ENCODE data around the gene SFR1. TPM values are rescaled to one million over a fixed set of nuclear protein-coding genes. Genes with fewer than 3 reads are reported as not detected.

The SFR1 gene
- total RNA-seq, 1 donor from 2014 or later = 11.6 TPM

DNA sequence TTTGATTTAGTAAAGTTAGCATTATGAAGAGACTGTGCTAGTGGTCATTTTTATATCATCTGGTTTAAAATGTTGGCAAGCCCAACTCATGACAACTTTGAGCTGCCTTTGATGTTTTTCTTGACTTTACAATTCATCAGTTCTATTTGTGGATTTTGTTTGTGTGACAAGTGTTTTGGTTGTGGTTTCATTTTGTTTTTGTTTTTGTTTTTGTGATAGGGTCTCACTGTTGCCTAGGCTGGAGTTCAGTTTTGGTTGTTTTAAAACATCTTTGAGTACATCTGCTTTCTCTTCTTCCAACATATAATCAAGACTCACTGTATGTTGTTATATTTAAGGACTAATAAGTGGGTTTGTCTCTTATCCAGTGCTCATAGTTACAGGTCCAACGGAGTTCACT is 17.6 kb upstream of the SFR1 start:
- intact Hi-C loops (cut with micrococcal nuclease) = no loop called here

DNA sequence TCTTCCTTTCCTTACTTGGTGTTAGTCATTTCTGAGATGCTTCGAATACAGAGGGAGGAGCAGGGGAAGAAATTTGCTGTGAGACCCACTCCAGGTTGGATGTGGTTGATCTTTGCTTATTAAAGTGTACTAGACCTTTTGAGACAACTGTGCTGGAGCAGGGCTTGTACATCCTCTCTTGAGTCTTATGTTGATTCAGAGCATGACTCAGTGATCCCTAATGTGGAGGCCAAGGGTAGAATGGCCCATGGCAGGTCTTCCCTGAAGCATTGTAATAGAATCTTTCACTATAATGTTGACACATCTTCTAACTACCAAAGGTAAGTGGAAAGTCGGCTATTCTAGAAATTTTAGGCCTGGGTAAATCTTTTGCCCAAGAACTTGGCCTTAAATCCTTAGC is 17.0 kb upstream of the SFR1 start:
- intact Hi-C loops (cut with micrococcal nuclease) = no loop called here

DNA sequence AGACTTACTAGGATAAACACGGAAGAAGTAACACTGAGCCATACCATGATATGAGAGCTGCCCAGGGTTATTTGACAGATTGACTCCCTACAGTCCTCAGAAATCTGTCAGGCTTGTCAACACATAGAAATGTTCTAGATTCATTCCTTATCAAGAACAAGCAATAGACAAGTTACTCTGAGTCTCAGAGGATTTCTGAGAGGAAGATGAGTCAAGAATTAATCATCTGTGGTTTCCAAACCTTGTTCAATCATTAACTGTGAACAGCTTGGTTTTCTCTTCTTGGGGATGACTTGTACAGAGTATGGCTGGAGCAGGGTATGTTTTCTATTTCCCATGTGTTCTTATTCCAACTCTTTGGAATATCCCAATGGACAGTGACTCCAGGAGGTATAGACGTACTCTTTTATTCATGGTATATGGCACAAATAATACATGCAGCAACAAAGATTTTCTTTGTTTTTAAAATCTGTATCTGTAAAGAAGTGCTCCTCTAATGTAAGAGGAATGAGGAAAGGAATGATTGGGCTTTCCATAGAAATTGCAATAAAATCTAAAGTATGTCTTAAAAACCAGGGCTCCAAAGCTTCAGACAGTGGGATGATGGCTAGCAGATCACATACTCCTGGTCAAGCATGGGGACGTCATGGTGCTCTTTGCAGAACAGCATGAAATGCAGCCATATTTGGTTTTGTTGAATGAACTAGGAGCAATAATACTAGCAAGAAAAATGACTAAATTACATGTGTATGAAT is 11.9 kb upstream of the SFR1 start:
- intact Hi-C loops (cut with micrococcal nuclease) = no loop called here

DNA sequence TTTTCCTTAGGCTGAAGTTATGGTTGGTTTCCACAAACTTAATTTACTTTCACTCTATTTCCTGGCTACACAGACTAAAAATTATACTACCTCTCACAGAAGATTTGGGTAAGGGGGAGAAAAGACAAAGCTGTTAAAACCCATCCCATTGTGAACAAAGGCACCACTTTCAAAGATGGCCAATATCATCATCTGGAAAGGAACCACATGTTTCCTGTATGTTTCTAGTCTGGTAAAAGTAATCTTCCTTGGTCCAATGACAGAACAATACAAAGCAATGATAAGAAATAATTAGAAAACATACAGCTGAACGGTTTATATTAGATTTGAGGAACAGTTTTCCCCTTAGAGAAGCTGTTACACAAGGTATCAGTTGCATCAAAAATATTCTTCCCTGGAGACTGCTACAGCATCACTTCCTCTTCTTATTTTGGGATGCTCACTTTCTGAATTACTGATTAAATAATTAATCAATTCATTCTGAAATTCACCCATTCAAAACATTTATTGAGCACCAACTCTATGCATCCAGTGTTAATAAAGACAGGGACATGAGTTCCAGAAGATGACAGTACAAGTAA is 8.5 kb upstream of the SFR1 start:
- intact Hi-C loops (cut with micrococcal nuclease) = no loop called here

DNA sequence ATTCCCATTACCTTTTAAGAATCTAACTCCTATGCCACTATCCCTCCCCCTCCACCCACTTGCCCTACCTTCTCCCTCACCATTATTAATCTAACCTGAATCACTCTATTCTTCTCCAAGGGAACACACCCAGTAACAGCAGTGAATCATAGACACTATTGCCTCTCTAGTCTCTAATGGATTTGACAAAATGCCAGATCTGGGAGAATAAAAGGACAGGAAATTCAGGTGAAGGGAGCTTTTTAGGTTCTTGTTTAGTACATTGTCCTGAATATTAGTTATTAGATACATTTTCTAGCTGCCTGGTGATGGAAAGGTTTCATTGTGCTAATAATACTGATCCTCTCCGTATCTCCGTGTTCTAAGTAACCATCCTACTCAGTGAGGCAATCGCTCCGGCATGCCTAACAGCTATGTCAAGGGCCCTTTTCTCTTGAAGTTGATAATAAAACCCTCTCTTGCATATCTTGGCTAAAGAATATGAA is 4.1 kb upstream of the SFR1 start:
- intact Hi-C loops (cut with micrococcal nuclease) = no loop called here

DNA sequence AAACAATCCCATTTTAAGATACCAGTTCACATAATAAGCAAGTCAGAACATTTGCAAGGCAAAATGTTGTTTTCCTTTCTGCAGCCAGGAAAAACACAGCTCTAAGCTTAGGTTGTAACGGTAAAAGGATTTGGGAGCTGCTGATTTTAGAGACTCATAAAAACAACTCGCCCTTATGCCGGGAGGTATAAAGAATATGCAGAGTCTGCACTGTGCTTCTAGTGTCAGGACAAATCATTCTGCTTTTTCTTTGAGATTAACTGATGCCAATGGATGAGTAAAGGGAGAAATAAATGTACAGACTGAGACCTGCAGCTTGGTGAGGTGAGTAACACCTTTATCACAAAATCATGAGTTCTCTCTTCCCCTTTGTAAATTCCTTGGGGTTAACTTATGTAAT is 2.0 kb upstream of the SFR1 start:
- intact Hi-C loops (cut with micrococcal nuclease) = loop anchor here (2.0 to 5.0 kb wide), 11 partner anchors 209 to 1723 kb away; partner anchors contain the start of genes ARL3, ATP5MK, NFKB2 and PDCD11

DNA sequence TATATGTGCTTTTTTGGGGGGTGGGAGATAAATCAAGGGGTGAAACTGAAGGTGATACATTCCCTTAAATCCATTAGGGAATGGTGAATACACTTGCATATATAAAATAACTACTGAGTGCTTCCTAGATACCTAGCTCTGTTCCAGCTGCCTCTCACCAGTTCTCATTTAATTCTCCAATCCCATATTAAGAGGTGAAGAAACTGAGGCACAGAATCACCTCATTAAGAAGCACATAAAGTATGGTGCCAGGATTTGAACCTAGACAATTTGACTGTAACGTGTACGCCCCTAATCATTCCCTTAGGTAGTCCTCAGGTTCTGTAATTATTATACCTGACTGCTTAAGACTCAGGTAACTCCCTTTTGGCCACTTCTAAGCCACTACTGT is 1.5 kb upstream of the SFR1 start:
- intact Hi-C loops (cut with micrococcal nuclease) = loop anchor here (2.0 to 5.0 kb wide), 11 partner anchors 208 to 1723 kb away; partner anchors contain the start of genes ARL3, ATP5MK, NFKB2 and PDCD11

DNA sequence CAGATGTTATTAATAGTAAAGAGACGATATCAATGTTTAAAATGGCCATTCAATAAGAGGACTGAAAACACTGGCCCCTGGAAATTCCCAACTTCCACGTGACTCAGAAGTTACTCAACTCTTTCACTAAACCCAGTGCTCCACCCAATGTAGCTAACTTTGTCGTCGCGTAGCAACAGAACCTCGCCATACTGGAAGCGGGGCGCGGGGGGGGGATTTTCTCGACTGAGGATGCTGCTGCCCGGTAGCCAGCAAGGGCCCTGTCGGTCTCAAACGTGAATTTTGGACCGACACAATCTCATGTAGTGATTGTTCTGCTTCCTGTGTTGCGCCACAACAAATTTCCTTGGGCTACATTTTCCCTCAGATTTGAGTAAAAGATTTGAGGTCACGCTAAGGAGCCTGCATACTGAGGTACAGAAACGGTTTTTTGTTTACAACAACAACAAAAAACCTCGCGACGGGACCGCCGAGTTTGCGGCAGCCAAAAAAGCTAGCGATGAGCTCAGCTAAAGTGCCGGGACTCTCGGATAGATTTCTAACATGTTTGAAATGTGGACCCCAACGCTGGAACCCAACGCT is 977 bp upstream of the SFR1 start:
- intact Hi-C loops (cut with micrococcal nuclease) = loop anchor here (1.0 to 5.0 kb wide), 16 partner anchors 111 to 1724 kb away; partner anchors contain the start of genes ARL3, ATP5MK, CFAP43 and GSTO2

DNA sequence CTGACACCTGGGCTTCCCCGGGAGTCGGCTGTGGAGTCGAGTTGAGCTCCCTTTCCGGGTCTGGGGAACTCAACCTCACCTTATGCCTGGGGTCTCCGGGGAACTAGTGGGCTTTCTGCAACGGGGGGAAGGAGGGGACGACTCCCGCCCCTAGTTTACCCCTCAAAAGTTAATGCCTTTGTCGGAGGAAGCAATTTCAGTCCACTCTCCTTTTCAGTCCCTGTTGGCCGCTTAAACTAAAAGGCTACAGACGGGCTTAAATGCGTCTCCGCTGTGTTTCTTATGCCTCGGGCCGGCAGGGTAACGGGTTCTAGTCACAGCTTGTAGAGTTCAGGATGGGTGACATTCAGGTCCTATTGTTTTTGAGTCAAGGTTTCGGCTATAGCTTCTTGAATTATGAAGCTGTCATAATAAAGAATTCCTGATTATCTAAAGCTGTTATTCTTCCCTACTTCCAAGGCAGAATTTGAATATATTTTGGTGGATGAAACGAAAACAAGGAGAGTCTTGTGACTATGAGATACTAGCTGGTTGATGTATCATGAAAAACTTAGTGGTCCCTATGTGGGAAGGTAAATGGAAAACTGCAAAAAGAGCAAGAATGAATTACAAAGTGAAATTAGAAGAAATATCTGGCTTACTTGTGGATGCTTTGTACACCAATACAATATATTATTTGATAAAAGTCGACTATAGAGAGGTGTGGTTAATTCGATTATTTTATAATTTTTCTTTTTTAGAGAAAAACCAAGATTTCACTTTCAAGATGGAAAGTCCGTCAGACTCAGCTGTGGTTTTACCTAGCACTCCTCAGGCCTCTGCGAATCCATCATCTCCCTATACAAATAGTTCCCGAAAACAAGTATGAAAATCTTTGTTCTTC is 495 bp downstream of the SFR1 start:
- intact Hi-C loops (cut with micrococcal nuclease) = loop anchor here (1.0 to 5.0 kb wide), 13 partner anchors 155 to 1725 kb away; partner anchors contain the start of genes ARL3, CFAP58, CNNM2 and NFKB2

DNA sequence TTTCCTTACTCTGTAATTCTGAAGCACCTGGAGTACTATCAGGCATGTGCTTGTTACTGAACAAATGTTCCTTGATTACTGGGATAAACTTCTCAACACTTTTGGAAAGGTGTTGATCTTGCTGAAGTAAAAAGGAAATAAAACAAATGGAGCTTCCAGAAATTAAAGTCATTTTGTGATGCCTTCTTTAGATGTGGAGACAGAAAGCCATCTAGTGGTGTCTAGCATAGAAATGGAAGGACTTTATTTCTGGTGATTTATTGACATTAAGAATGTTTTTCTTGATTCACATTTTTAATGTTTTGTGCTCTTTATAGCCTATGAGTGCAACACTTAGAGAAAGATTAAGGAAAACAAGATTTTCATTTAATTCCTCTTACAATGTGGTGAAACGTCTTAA is 1.4 kb downstream of the SFR1 start:
- intact Hi-C loops (cut with micrococcal nuclease) = loop anchor here (1.0 to 5.0 kb wide), 11 partner anchors 202 to 1726 kb away; partner anchors contain the start of genes ARL3, CNNM2, NFKB2 and SFXN2

DNA sequence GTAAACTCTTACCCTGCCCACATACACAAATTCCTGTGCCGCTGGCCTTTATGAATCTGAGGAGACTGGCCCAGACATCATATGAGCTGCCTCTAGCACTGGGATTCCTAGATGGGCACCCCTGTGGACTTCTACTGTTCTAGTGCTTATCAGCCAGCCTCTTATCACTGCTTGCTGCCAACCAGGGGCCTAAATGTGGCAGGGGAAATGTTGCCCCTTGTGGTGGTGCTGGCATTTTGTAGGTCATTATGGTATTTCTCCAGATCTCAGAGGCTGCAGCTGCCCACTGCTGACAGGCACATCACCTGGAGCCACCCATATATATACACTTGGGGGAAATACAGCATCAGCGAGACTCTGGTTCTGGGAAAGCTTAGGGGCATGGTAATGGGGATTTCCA is 5.4 kb downstream of the SFR1 start:
- intact Hi-C loops (cut with micrococcal nuclease) = no loop called here

DNA sequence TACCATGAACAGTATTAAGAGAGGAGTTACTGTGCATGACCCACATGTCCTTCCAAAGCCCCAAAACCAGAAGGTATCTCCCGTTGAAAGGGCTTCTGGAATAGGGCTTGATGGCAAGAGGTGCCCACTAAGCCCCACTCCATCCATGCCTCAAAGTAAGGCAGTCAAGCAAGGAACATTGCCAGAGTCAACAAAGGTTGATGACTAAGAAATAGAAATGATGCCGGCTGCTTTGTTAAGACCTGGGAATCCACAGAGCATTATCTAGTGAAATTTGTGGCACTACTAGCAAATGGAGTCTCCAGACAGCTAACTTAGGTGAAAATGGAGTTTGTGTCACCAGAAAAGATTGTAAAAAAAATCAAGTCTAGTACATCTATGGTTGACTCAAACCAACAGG is 6.2 kb downstream of the SFR1 start:
- intact Hi-C loops (cut with micrococcal nuclease) = no loop called here

DNA sequence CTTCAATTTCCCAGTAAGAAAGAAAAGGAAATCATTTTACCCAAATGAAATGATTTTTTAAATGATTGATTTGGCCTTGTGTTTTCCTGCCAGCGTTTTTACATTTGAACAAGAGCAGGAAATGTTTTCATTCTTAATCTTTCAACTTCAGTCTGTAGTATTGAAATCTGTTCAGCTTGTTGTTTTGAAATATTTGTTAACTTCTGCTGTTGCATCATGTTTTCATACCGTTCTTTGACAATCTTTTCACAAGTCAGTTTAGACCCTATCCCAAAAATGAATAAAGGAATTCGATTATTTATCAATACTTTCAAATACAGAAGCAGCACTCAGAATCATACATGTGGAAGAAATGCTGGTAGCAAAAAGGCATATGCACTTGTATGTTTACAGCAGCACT is 8.1 kb downstream of the SFR1 start:
- intact Hi-C loops (cut with micrococcal nuclease) = no loop called here

DNA sequence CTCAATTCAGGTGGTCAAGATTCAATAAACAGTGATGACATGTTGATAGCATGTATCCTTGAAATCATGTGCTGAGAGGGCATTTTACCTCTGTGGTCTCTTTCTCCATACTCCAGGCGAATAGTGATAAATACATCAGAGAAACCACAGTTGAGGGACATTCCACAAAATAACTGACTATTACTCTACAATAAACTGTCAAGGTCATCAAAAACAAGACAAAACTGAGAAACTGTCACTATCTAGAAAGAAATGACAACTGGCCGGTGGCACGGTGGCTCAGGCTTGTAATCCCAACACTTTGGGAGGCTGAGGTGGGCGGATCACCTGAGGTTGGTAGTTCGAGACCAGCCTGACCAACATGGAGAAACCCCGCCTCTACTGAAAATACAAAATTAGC is 16.2 kb downstream of the SFR1 start:
- intact Hi-C loops (cut with micrococcal nuclease) = loop anchor here (5.0 kb wide), 1 partner anchor 64 kb away; no protein-coding TSS in a partner anchor

DNA sequence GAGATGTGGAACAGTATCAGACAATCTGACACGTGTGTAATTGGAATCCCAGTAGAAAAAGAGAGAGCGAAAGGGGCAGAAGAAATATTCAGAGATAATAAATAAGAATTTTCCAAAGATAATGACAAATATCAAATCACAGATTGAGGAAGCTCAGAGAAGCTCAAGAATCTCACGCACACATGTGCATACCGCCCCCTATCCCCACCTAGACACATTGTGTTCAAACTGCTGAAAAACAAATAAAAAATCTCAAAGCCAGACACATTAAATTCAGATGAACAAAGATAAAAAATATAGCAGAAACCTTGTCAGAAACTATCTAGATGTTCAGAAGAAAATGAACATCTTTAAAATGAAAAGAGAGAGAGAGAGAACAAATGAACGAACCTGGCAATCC is 17.2 kb downstream of the SFR1 start:
- intact Hi-C loops (cut with micrococcal nuclease) = loop anchor here (5.0 kb wide), 1 partner anchor 63 kb away; no protein-coding TSS in a partner anchor

DNA sequence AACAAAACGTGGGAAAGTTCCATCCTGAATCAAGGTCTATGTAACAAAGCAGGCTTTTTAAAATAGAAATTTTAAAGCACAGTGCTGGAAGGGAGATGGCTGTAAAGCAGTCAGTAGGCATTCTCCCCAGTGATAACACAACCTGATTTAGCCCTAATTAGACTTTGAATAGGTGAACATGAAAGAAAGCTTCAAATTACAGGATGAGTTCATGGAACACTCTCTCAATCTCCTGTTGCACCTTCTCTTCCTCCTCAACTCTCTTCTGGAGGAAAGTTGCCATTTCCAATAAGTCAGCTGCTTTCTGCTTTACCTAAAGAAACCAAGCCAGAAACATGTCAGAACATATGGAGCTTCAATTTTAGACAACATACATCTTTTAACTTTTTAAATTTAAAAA is 20.1 kb downstream of the SFR1 start:
- intact Hi-C loops (cut with micrococcal nuclease) = no loop called here

DNA sequence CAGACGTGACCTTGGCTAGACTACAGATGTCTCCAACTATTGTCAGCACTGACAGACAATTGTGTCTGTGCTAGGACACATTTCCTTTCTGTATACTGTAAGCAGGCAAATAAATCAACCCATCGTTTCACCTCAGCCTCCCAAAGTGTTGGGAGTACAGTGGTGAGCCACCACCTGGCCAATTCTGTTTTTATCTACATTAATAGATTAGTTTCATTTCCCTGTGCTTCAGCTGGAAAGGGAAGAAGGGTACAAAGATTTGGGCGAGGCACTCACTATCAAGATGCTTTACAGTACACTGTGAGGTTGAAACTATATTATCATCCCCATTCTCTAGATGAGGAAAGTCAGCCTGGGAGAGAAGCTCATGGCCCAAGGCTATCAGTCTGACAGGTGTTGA is 21.9 kb downstream of the SFR1 start:
- intact Hi-C loops (cut with micrococcal nuclease) = no loop called here

DNA sequence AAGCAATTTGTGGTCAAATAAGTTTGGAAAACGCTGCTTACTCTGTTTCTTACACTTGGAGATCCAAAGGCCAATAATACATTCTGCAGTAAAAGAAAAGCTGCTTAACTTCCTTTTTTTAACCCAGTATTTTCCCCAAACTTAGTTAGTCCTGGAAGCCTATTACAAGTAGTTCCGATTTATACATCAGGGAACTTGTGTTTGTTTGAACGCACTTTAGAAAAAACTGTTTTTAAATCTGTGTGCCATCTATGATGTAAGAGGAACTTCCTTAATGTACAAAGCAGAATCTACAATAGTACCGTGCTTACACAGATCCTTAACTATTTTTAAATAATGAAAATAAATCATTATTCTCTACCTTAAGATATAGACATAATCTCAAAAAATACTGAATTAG is 23.0 kb downstream of the SFR1 start:
- intact Hi-C loops (cut with micrococcal nuclease) = no loop called here

DNA sequence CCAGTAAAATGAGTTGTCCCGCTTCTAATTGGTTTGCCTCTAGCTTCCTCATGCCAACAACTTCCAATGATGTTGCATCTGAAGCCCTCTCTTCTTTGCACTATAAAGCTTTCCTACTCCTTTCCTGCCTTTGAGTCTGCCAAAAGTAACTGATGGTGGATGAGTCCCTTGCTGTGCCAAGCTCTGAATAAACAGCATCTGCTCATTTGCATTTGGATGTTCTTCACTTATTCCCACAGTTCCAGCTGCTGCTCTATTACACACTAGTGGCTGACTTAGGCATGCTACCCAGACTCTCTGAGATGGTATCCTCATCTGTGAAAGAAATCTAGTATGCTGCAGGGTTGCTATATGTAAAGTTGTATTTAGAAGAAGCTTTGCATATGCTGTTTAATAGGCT is 24.9 kb downstream of the SFR1 start:
- intact Hi-C loops (cut with micrococcal nuclease) = no loop called here

DNA sequence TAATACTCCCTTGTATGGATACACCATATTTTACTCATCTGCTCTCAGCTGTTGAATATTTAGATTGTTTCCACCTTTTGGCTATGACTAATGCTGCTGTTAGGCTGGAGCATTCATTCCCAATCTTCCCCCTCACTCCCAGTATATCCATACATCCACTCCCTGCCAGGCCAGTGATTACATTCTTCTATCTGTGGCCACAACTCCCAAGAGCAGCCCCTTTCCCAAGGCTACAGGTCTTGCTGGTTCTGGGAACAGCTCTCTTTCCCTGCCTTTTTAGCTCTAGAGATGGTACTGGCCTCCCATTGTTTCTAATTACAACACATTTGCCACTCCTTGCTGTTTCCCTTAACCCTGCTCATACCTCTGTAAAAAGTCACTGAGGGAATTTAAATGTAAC is 28.2 kb downstream of the SFR1 start:
- intact Hi-C loops (cut with micrococcal nuclease) = no loop called here

DNA sequence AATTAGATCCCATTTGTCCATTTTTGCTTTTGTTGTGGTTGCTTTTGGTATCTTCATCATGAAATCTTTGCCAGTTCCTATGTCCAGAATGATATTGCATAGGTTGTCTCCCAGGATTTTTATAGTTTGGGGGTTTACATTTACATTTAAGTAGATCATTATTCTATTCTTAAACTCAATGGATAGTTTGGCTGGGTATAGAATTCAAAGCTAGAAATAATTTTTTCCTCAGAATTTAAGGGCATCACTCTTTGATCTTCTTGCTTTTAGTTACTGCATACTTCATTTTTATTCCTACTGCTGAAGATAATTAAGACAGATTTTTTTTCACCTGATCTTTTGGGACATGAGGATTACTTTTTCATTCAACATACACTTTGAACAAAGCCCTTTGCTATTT is 29.8 kb downstream of the SFR1 start:
- intact Hi-C loops (cut with micrococcal nuclease) = no loop called here

Measured in T-helper 1 cell treated with Interleukin-12 subunit alpha and Interleukin-12 subunit beta and Interleukin-4 antibody, amounts not matched to agents 30 ng/mL and 1 ng/mL, for 36 hours (primary cell).